DMS53 (cell line): ENCODE results near the gene CFAP68.
"Not testable (repeated sequence)": the region's sequence is repeated elsewhere in the genome, so short reads cannot be mapped to it uniquely, and the experiment has no call there.

Source experiments
- DNase-seq: peaks from one replicate; lab custom pipeline; 2025; lab: John Stamatoyannopoulos, UW

Gene CFAP68

GRCh38 chr11:111918390-111919256, 39.3 kb downstream of the CFAP68 start, which contains the start of gene C11orf52:
C11orf52 (plus strand) TSS chr11:111918913; CDS start chr11:111918973, 60 bp downstream.
- DNase-seq, result peak; percentile 99

DNA sequence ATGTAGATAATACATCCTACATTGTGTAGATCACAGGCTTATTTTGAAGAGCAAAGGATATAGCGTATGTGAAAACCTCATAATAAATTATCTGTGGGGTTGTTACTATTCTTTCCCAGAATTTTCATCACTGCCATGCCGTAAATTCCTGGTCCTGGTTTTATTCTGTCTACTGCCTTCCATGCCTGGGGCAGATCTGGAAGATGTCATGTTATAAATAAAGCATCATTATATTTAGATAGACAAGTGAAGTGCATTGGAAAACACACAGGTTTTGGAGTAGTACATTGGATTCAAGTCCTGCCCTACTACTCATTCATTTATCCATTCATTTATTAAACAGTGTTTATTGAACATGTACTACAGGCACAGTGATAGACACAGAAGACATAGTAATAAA, 41.6 kb downstream of the CFAP68 start:
- no peak for DNase-seq

DNA sequence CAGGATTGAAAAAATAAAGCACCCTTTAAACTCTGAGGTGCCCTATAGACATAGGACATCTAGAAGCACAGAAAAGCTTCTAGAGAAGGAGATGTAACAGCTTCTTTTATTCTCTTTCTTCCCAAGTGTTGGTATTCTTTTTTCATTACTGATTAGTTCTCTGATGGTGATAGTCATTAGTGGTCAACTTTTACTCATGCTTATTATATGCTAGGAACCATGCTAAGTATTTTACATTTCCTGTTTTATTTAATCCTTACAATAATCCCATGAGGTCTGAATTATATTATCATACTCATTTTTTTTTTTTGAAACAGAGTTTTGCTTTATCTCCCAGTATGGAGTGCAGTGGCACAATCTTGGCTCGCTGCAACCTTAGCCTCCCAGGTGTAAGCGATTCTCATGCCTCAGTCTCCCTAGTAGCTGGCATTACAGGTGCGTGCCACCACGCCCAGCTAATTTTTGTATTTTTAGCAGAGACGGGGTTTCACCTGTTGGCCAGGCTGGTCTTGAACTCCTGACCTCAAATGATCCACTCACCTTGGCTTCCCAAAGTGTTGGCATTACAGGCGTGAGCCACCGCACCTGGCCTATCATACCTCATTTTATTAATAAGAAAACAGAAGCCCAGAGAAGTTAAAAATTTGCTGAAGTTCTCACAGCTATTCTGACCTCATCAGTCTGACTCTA, 42.3 kb downstream of the CFAP68 start:
- no peak for DNase-seq

DNA sequence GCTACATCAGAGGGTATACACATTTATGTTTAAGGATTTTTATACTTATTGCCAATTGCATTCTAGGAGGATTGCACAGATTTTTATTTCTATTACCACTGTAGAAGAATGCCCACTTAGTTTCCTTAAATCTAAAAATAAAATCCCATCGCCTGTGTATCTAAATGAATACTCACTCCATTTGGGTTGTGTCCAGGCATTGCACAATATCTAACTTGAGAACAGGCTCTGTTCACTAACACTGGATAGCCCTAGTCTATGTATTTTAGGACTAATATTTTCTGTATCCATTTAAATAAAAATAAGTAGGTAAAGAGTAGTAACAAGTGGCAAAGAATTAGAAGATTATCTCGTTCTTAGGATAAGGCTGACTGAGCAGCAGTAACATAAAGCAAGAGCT, 43.5 kb downstream of the CFAP68 start:
- peak; percentile 27 for DNase-seq

- peak; percentile 27 for DNase-seq
These were observed 44.0 kb downstream of the CFAP68 start for GRCh38 chr11:111923351-111923788.

GRCh38 chr11:111923951-111924350, 44.6 kb downstream of the CFAP68 start:
- peak; percentile 56 for DNase-seq

GRCh38 chr11:111925953-111926352, 46.6 kb downstream of the CFAP68 start:
- DNase-seq, result no peak

DNA sequence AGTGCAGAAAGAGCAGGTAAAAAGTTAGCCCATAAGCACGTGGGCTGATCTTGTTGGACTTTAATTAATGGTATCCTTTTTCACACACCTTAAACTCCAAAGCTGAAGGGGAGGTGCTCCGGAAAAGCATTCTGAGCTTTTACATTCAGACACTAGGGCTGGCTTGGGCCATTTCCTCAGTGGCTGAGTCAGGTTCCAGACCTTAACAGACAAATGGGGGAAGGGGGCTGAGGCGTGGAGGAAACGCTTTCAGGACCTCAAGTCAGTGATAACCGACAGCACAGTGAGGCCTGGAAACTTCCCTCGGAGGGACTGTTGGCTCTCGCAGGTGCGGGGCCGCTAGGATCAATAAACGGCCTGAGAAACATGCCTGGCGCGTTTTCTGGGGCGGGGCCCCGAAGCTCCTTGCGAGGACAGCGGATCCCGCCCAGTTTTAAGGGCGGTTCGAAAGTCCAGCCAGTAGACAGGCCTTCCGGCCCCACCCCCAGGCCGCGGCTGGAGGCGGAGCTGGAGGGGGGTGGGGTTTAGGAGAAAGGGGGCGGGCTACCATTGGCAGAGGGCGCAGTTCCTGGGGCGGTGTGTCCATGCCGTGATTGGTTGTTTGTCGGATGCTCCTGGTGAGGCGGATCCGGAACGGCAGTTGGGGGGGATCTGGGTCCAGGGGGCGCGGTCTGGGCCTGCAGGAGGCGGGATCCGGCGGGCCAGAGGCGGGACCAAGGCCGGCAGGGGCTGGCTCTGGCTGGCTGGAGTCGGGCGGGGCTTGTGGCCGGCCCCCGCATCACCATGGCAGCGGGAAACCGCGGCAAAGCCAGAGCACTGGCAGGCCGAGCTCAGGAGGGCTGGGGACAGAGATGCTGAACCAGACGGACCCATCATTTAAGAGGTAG, 47.4 kb downstream of the CFAP68 start:
- peak; percentile 99 for DNase-seq

DNA sequence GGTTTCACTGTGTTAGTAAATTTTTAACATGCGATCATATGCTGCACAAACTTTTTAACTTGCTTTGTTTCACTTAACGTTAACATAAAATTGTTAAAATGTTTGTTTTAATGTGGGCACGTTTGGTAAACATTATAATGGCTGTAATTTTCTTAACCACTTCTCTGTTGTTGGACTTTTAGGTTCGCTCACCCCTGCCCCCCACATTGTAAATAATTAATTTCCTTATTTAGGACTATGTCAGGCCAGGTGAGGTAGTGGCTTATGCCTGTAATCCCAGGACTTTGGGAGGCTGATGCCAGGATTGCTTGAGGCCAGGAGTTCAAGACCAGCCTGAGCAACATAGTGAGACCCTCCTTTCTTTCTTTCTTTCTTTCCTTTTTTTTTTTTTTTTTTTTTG, 51.1 kb downstream of the CFAP68 start:
- DNase-seq, result no peak

DNA sequence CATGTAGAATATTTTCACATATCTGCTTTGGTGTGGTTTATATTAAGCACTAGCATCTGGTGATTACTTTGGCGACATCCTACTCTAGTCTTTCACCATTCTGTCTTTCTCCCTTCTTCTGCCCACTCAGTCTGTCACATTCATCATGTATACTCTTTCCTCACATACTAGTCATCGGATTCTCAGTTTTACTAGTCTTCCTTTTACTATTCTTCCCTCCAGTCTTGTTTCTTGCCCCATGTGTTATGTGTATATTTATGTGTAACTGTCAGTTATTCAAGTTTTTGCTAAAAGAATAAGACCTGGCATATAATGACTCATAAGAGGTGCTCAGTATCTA, 53.2 kb downstream of the CFAP68 start:
- DNase-seq, result no peak

- not testable (repeated sequence) for DNase-seq
These were observed 53.8 kb downstream of the CFAP68 start for GRCh38 chr11:111933176-111933575.

- DNase-seq, result no peak
These were observed 54.5 kb downstream of the CFAP68 start for GRCh38 chr11:111933872-111934271.

GRCh38 chr11:111934306-111934705, 55.0 kb downstream of the CFAP68 start:
- no peak for DNase-seq
